Measurements from ENCODE around the gene CLSTN3. TPM values are rescaled to one million over a fixed set of nuclear protein-coding genes. Genes with fewer than 3 reads are reported as not detected.
A peak's percentile ranks its signal among the peaks of the same experiment; 100 is the strongest.

CLSTN3 gene
- total and polyA plus RNA-seq, 2 of the 13 experiments (the other 11 are each of a cell fraction or from before 2014, with no cell fraction given) = 26.2 to 94.1 TPM

DNA sequence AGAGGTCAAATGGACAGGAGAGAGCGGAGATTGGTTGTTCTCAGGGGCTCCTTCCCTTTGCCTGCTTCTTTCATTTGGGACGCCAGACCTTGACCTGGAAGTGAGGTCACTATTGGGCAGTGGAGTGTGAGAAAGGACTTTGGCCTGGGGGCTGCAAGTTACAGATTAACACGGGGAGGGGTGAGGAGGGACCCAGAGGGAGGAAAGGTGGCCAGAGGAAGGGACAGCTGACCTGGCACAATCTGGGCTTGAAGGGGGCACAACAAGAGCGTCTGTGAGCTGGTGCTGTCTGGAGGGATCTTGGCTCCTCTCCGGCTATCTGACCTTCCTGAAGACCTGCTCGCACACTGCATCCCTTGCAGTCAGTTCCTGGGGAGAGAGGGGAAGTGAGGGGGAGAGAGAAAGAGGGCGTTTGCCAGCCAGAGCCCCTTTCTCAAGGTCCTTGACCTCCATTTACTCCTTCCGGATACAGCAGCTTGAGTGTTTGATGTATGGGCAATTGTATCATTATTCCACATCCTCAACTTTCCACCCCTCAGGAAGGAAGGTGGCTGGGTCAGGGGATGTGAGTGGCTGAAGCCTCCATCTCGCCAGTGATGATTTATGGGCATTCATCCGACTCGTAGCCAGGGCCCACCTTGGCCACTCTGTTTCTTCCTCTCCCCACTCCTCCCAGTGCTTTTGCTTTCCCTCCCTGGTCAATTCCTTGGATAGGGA lies 6.2 kb upstream of the CLSTN3 start (continued):
- TF ChIP-seq PATZ1 (CRISPR knock-in tag; IDR thresholded peaks at IDR 0.05) = peak; percentile 96
- TF ChIP-seq REXO4 (CRISPR knock-in tag; IDR thresholded peaks at IDR 0.05; ENCODE audit: borderline replicate concordance) = no peak
- 0 out of 2 replicates have a peak, but pooled peaks have one; percentile 35 for TF ChIP-seq KLF6 (CRISPR knock-in tag; IDR thresholded peaks at IDR 0.05)
- peak; percentile 65; the same call in 1 of the 2 replicates for TF ChIP-seq LCORL (IDR thresholded peaks at IDR 0.05)
- peak; percentile 79 for TF ChIP-seq LCORL (CRISPR knock-in tag; IDR thresholded peaks at IDR 0.05)
- TF ChIP-seq U2AF1 (optimal IDR thresholded peaks at IDR 0.05; ENCODE audit: low read depth, low read length) = peak; percentile 54
- 0 out of 2 replicates have a peak, but pooled peaks have one; percentile 50 for TF ChIP-seq ZNF292 (CRISPR knock-in tag; IDR thresholded peaks at IDR 0.05; ENCODE audit: borderline replicate concordance, low read depth)
- no peak for TF ChIP-seq TOPORS (CRISPR knock-in tag; IDR thresholded peaks at IDR 0.05)
- no peak for TF ChIP-seq ZNF253 (CRISPR knock-in tag; IDR thresholded peaks at IDR 0.05; ENCODE audit: borderline replicate concordance)
- no peak for TF ChIP-seq PRMT3 (CRISPR knock-in tag; IDR thresholded peaks at IDR 0.05; ENCODE audit: borderline replicate concordance, low read depth)
- peak; percentile 63; the same call in 1 of the 2 replicates for TF ChIP-seq HMG20A (CRISPR knock-in tag; IDR thresholded peaks at IDR 0.05; ENCODE audit: borderline replicate concordance)
- no peak for TF ChIP-seq ZNF282 (IDR thresholded peaks at IDR 0.05; ENCODE audit: partially characterized antibody)
- TF ChIP-seq EP300 (IDR thresholded peaks at IDR 0.05; ENCODE audit: low read depth in 2 of 2, low read length in 2 of 2) = peak; percentile 58 to 77; a peak in 3 of 4 replicates
- no peak for TF ChIP-seq EP300 (CRISPR knock-in tag; IDR thresholded peaks at IDR 0.05; ENCODE audit: borderline replicate concordance)
- TF ChIP-seq ZNF839 (CRISPR knock-in tag; IDR thresholded peaks at IDR 0.05; ENCODE audit: borderline replicate concordance) = no peak
- TF ChIP-seq, protein P1, sequence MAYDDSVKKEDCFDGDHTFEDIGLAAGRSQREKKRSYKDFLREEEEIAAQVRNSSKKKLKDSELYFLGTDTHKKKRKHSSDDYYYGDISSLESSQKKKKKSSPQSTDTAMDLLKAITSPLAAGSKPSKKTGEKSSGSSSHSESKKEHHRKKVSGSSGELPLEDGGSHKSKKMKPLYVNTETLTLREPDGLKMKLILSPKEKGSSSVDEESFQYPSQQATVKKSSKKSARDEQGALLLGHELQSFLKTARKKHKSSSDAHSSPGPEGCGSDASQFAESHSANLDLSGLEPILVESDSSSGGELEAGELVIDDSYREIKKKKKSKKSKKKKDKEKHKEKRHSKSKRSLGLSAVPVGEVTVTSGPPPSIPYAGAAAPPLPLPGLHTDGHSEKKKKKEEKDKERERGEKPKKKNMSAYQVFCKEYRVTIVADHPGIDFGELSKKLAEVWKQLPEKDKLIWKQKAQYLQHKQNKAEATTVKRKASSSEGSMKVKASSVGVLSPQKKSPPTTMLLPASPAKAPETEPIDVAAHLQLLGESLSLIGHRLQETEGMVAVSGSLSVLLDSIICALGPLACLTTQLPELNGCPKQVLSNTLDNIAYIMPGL (CRISPR knock-in tag; IDR thresholded peaks at IDR 0.05; ENCODE audit: borderline replicate concordance in 1 of 2, low read depth in 1 of 2) = peak in 1 of 2 experiments; percentile 21; a peak in 1 of 4 replicates
- no peak for TF ChIP-seq RFX3 (CRISPR knock-in tag; IDR thresholded peaks at IDR 0.05)
- peak; percentile 69; the same call in 1 of the 2 replicates for TF ChIP-seq MIXL1 (CRISPR knock-in tag; IDR thresholded peaks at IDR 0.05)
- TF ChIP-seq GTF2F1 (IDR thresholded peaks at IDR 0.05; ENCODE audit: low read length) = no peak
- TF ChIP-seq REST (IDR thresholded peaks at IDR 0.05; ENCODE audit: borderline replicate concordance in 1 of 2, low read depth in 1 of 2, low read length in 2 of 2) = peak in 1 of 2 experiments; percentile 42; a peak in 1 of 4 replicates

All from HepG2 (cell line).